Measurements from ENCODE around the gene KCMF1.
"Not testable (repeated sequence)": the region's sequence is repeated elsewhere in the genome, so short reads cannot be mapped to it uniquely, and the experiment has no call there.

The KCMF1 gene

GRCh38 chr2:84970868-84971509 lies at the start of gene KCMF1:
Gene KCMF1, plus strand, starts transcription at chr2:84971161. Its CDS starts 291 bp downstream, at chr2:84971452.
- DNase-seq: peak; percentile 57 to 96 (median 68)
- intact Hi-C loops (cut with DNase I): no loop called here

GRCh38 chr2:84923009-84923408 lies 48.0 kb upstream of the KCMF1 start:
- no peak for DNase-seq
- intact Hi-C loops (cut with DNase I): no loop called here

- DNase-seq: no peak
- intact Hi-C loops (cut with DNase I): loop anchor here (5.0 kb wide), 2 partner anchors 42 to 373 kb away; partner anchors contain the start of gene TRABD2A
Measured at GRCh38 chr2:84924173-84925106, 46.5 kb upstream of the KCMF1 start.

GRCh38 chr2:84925336-84925723 lies 45.6 kb upstream of the KCMF1 start:
- DNase-seq: no peak
- intact Hi-C loops (cut with DNase I): loop anchor here (5.0 kb wide), 2 partner anchors 43 to 372 kb away; partner anchors contain the start of gene TRABD2A

GRCh38 chr2:84925724-84926376 lies 45.1 kb upstream of the KCMF1 start:
- intact Hi-C loops (cut with DNase I): loop anchor here (2.0 to 5.0 kb wide), 3 partner anchors 44 to 431 kb away; partner anchors contain the start of gene TRABD2A

GRCh38 chr2:84927275-84927627 lies 43.7 kb upstream of the KCMF1 start:
- DNase-seq: no peak
- intact Hi-C loops (cut with DNase I): loop anchor here (2.0 to 5.0 kb wide), 3 partner anchors 45 to 432 kb away; partner anchors contain the start of gene TRABD2A

More at GRCh38 chr2:84925724-84926376, 45.1 kb upstream of the KCMF1 start:
- DNase-seq: peak; percentile 71 to 98 (median 94)

GRCh38 chr2:84931384-84931821 lies 39.6 kb upstream of the KCMF1 start:
- intact Hi-C loops (cut with DNase I): no loop called here
- DNase-seq: no peak

- DNase-seq: no peak
Measured at GRCh38 chr2:84938194-84938879, 32.6 kb upstream of the KCMF1 start.

GRCh38 chr2:84939426-84940087 lies 31.4 kb upstream of the KCMF1 start:
- intact Hi-C loops (cut with DNase I): no loop called here
- no peak for DNase-seq

More at GRCh38 chr2:84938194-84938879, 32.6 kb upstream of the KCMF1 start:
- intact Hi-C loops (cut with DNase I): no loop called here

- intact Hi-C loops (cut with DNase I): no loop called here
- DNase-seq: no peak
Measured at GRCh38 chr2:84940088-84940470, 30.9 kb upstream of the KCMF1 start.

- intact Hi-C loops (cut with DNase I): no loop called here
- DNase-seq: no peak
Measured at GRCh38 chr2:84940831-84941412, 30.0 kb upstream of the KCMF1 start.

GRCh38 chr2:84942166-84942565 lies 28.8 kb upstream of the KCMF1 start:
- DNase-seq: peak in 1 of 10 donors; percentile 5
- intact Hi-C loops (cut with DNase I): no loop called here

GRCh38 chr2:84942964-84943421 lies 28.0 kb upstream of the KCMF1 start:
- no peak for DNase-seq
- intact Hi-C loops (cut with DNase I): no loop called here

- peak in 1 of 10 donors; percentile 2 for DNase-seq
- intact Hi-C loops (cut with DNase I): no loop called here
Measured at GRCh38 chr2:84944295-84944909, 26.6 kb upstream of the KCMF1 start.

GRCh38 chr2:84945838-84946203 lies 25.1 kb upstream of the KCMF1 start:
- DNase-seq: peak in 1 of 10 donors; percentile 7
- intact Hi-C loops (cut with DNase I): not testable (repeated sequence)

- peak in 1 of 10 donors; percentile 48 for DNase-seq
Measured at GRCh38 chr2:84946204-84947009, 24.6 kb upstream of the KCMF1 start.

GRCh38 chr2:84947010-84947593 lies 23.9 kb upstream of the KCMF1 start:
- peak in 1 of 10 donors; percentile 55 for DNase-seq
- intact Hi-C loops (cut with DNase I): no loop called here

More at GRCh38 chr2:84946204-84947009, 24.6 kb upstream of the KCMF1 start:
- intact Hi-C loops (cut with DNase I): no loop called here
